ENCODE results near the gene ZNF311. TPM values are rescaled to one million over a fixed set of nuclear protein-coding genes. Genes with fewer than 3 reads are reported as not detected.
"Not testable (repeated sequence)": the region's sequence is repeated elsewhere in the genome, so short reads cannot be mapped to it uniquely, and the experiment has no call there.

Gene ZNF311
- total RNA-seq, 1 donor from 2014 or later, result 0.36 TPM

GRCh38 chr6:28956331-28956730, 48.8 kb downstream of the ZNF311 start:
- intact Hi-C loops (cut with micrococcal nuclease), result no loop called here
- peaks cover 47% of the 10 kb centered on the region for H3K27me3 ChIP-seq (ENCODE audit: low read depth)
- H3K4me3 ChIP-seq, result no peak overlapping the region

DNA sequence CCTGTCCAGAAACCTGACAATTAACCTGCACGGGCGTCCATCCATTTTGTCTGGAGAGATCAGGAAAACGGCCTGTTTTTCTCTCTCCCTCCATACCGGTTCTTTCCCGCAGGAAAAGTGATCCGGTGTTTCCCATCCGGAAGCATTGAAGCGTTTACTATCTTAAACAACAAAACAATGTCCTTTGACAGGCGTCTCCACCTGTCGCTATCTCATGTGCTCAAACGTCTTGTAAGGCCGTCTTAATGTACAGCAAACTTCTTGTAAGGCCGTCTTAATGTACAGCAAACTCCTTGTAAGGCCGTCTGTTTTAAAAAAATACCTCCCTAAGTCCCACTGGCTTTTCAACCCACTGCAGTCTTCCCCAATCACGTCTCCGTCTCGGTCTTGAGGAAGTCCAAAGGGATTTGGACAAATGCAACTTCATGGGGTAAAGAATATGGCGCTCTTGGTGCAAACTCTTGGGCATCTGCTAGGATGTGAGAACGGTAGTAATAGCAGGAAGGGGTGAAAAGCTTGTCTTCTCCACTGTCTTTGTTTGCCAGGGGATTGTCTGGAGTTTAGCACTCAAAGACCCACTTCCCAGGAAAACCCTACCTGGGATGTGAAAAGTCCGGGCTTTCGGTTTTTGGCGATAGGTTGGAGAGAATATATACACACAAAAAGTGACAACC, 51.4 kb downstream of the ZNF311 start:
- DNase-seq, result no peak
- Histone ChIP-seq H3K4me3 (peak overlapping the region; percentile 55), H3K9me3 (replicated peaks) (no peaks in the 10 kb centered on the region), H3K27ac (replicated peaks) (no peak overlapping the region), H3K36me3 (no peaks in the 10 kb centered on the region), H3K27me3 (ENCODE audit: low read depth) (peaks cover 26% of the 10 kb centered on the region), H3K4me1 (peaks cover 8% of the 10 kb centered on the region)
- intact Hi-C loops (cut with micrococcal nuclease), result no loop called here
- TF ChIP-seq, protein P1, sequence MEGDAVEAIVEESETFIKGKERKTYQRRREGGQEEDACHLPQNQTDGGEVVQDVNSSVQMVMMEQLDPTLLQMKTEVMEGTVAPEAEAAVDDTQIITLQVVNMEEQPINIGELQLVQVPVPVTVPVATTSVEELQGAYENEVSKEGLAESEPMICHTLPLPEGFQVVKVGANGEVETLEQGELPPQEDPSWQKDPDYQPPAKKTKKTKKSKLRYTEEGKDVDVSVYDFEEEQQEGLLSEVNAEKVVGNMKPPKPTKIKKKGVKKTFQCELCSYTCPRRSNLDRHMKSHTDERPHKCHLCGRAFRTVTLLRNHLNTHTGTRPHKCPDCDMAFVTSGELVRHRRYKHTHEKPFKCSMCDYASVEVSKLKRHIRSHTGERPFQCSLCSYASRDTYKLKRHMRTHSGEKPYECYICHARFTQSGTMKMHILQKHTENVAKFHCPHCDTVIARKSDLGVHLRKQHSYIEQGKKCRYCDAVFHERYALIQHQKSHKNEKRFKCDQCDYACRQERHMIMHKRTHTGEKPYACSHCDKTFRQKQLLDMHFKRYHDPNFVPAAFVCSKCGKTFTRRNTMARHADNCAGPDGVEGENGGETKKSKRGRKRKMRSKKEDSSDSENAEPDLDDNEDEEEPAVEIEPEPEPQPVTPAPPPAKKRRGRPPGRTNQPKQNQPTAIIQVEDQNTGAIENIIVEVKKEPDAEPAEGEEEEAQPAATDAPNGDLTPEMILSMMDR (IDR thresholded peaks at IDR 0.05; ENCODE audit: borderline replicate concordance), result no peak

More at GRCh38 chr6:28956331-28956730, 48.8 kb downstream of the ZNF311 start:
- no peaks in the 10 kb centered on the region for H3K36me3 ChIP-seq
- no peak overlapping the region for H3K27ac ChIP-seq (replicated peaks)
- TF ChIP-seq, protein P1 (IDR thresholded peaks at IDR 0.05; ENCODE audit: borderline replicate concordance), result no peak
- H3K9me3 ChIP-seq (replicated peaks), result no peaks in the 10 kb centered on the region
- H3K4me1 ChIP-seq, result peaks cover 8% of the 10 kb centered on the region
- no peak for DNase-seq

DNA sequence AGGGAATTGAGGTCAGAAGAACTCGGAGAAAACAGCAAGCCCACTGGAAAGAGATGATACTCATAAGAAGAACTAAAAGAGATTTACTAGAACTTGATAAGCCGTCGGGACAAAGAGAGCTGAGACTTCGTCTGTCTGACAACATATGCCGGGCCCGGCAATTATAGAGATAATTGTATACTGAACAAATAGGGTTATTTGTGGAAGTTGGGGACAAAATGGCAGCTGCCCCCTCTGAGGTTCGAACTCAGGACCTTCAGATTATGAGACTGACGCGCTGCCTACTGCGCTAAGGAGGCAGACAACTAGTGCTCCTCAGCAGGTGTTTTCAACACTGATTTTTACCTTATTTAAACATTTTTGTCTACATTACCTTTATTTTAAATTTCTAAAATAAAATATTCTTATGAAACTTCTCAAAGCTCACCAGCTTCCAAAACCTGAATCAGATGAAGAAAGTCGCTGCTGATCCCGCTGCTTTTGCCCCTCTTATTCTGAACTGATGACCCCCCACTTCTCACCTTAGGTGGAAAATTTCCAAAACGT, 52.0 kb downstream of the ZNF311 start:
- Histone ChIP-seq H3K4me1 (peaks cover 8% of the 10 kb centered on the region), H3K4me3 (peak overlapping the region; percentile 55), H3K36me3 (no peaks in the 10 kb centered on the region), H3K27ac (replicated peaks) (no peak overlapping the region), H3K9me3 (replicated peaks) (no peaks in the 10 kb centered on the region), H3K27me3 (ENCODE audit: low read depth) (peaks cover 26% of the 10 kb centered on the region)
- no peak for DNase-seq
- TF ChIP-seq, protein P1 (IDR thresholded peaks at IDR 0.05; ENCODE audit: borderline replicate concordance), result no peak
- intact Hi-C loops (cut with micrococcal nuclease), result no loop called here

DNA sequence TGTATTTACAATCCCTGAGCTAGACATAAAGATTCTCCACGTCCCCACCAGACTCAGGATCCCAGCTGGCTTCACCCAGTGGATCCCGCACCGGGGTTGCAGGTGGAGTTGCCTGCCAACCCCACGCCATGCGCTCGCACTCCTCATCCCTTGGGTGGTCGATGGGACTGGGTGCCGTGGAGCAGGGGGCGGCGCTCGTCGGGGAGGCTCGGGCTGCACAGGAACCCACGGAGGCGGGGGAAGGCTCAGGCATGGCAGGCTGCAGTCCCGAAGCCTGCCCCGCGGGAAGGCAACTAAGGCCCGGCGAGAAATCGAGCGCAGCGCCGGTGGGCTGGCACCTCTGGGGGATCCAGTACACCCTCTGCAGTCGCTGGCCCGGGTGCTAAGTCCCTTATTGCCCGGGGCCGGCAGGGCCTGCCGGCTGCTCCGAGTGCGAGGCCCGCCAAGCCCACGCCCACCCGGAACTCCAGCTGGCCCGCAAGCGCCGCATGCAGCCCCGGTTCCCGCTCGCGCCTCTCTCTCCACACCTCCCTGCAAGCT, 55.4 kb downstream of the ZNF311 start:
- DNase-seq; H3K27ac ChIP-seq (replicated peaks); H3K4me3 ChIP-seq; H3K27me3 ChIP-seq (ENCODE audit: low read depth); H3K9me3 ChIP-seq (replicated peaks); intact Hi-C loops (cut with micrococcal nuclease); H3K36me3 ChIP-seq; H3K4me1 ChIP-seq: not testable (repeated sequence)

DNA sequence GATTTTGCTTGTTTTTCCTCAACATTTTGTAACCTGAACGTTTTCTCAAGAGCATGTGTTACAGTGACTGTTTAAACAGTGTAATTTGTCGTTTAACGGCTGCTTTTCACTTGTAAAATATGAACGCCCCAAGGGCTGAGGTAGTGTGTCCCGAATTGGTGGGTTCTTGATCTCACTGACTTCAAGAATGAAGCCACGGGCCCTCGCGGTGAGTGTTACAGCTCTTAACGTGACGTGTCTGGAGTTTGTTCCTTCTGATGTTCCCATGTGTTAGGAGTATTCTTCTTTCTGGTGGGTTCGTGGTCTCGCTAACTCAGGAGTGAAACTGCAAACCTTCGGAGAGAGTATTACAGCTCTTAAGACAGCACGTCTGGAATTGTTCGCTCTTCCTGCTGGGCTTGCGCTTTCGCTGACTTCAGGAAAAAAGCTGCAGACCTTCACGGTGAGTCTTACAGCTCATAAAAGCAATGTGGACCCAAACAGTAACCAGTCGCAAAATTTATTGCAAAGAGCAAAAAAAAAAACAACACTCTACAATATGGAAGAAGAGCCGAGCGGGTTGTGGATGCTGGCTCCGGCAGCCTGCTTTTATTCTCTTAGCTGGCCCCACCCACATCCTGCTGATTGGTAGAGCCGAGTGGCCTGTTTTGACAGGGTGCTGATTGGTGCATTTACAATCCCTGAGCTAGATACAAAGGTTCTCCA, 56.2 kb downstream of the ZNF311 start:
- Histone ChIP-seq H3K4me3 (no peak overlapping the region), H3K27ac (replicated peaks) (no peak overlapping the region), H3K4me1 (peaks cover 10% of the 10 kb centered on the region), H3K36me3 (no peaks in the 10 kb centered on the region), H3K27me3 (ENCODE audit: low read depth) (no peaks in the 10 kb centered on the region), H3K9me3 (replicated peaks) (no peaks in the 10 kb centered on the region)
- no peak for DNase-seq
- intact Hi-C loops (cut with micrococcal nuclease), result no loop called here
- TF ChIP-seq, protein P1 (IDR thresholded peaks at IDR 0.05; ENCODE audit: borderline replicate concordance), result no peak
